Erythroblast (primary cell): ENCODE data around the gene LHFPL5.

Experiments
- GATA1 ChIP-seq: IDR thresholded peaks from 2 replicates; pipeline ENCODE4 v1.6.1; 2011; ENCODE audit warnings: low read depth, mild to moderate bottlenecking, control low read depth, low read length, moderate library complexity
- POLR2A ChIP-seq: IDR thresholded peaks from 2 replicates; pipeline ENCODE4 v1.6.1; 2011; ENCODE audit warnings: mild to moderate bottlenecking, low read length

- TF ChIP-seq POLR2A = no peak
- TF ChIP-seq GATA1 = no peak
Observed at GRCh38 chr6:35810971-35811698, 6.0 kb downstream of the LHFPL5 start.
